GM03348 (cell line): ENCODE data around the gene NMB.

ENCODE experiments used
- DNase-seq: peaks from one replicate; pipeline ENCODE4 v3.0.0; 2012; ENCODE audit warnings: low spot score

Gene NMB

DNA sequence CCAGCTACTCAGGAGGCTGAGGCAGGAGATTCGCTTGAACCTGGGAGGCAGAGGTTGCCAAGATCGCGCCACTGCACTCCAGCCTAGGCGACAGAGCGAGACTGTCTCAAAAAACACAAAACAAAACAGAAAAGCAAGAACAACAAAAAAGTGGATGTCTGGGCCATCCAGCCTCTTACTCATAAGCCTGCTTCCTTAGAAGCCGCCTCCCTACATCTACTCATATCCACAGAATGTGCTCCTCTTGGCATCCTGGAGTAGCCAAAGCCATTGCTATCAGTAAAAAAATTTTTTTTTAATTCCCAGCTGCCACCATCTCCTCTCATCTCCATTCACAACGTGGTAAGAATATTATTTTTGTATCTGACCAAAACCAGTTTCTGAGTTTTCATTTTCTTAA lies 46.4 kb downstream of the NMB start:
- DNase-seq = peak; percentile 44

DNA sequence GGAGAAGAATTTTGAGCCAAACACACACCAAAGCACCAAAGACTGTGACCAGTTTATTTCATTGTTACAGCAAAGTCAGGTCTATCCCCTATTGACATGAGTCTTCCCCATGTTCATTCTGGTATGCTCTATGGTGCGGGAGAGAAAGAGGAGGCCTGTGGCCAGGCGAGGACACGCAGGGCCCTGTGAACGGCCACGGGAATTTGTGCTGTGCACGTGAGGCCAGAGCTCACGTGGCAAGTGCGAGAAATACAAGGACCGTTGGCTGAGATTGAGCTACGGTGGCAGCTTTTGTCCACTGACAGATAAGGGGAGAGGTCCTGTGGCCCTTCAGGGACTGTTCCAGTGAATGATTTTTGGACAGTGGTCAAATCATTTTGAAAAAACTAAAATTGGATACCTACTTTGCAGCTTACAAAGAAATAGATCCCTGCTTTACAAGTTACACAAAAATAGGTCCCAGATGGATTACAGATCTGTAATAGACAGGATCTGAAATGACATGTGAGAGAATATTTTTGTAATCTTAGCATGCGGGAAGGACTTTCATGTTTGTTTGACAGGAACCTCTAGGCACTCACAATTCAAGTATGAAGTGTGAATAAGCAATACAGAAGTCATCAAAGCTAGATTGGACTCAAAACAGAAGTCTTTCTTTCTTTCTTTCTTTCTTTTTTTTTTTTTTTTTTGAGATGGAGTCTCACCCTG lies 48.0 kb downstream of the NMB start:
- DNase-seq = no peak

DNA sequence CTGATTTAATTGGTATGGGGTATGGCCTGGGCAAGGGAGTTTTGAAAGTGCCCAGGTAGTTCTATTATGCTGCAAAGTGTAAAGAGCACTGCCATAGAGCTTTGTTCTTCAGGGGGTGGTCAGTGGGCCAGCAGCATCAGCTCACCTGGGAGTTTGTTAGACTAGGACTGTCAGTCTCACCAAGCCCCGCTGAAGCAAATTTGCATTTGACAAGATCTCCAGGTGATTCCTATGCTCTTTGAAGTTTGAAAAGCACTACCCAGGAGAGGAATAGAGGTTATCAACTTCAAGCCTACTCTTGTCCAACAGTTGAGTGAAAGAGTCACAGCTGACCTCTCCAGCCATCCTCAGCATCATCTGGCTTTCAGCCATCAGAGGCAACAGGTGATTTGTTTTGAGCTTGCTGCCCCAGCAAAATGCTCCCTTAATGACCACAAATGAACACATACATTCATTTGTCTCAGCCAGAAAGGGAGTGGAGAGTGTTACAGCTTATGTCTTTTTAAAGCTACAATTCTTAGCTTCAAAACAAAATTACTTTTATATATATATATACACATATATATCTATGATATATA lies 49.2 kb downstream of the NMB start:
- no peak for DNase-seq

DNA sequence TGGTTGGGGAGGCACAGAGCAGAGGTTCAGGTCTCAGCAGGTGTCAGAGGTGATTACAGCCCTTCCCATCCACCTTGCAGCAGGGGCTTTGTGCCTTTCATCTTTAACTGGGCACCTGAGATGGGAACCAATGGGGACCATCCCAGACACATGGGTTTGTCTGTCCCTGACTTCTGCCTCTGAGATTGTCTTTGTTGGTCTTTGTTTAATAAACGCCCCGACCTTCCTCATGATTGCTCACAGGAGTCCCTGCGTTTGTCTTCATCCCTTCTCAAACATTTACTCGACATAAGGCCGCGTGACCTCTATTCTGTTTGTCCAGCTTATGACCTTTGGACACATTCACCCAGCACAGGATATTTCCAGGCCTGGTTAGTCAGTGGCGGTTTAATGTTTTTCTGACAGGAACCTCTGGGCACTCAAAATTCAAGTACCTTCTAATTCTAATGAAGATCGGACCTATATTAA lies 51.3 kb downstream of the NMB start:
- DNase-seq = no peak

DNA sequence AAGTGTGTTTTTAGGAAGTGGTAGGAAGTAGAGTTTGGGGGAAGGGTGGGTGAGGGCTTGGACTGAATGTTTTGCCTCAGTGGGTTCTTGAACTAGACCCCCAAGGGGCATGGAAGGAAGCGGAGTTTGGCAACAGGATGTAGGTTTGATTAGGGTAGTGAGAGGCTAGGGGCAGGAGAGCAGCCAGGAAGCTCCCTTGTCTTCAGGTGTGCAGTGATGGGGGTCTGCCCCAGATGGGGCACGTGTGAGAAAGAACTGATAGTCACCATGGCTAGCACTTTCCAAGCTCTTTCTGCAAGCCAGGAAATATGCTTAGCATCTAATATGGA lies 52.5 kb downstream of the NMB start:
- DNase-seq = no peak
